HG03159 (cell line): ENCODE results near the gene ANO10.
A peak's percentile ranks its signal among the peaks of the same experiment; 100 is the strongest.
"Not testable (repeated sequence)": the region's sequence is repeated elsewhere in the genome, so short reads cannot be mapped to it uniquely, and the experiment has no call there.

Experiments used
- ATAC-seq: cut with Tn5 transposase; IDR thresholded peaks from one replicate; pipeline ENCODE4 v1.9.1; 2021; ENCODE audit warnings: mild to moderate bottlenecking, moderate library complexity; ENCODE audit not compliant: unreplicated experiment

ANO10 gene, protein sequence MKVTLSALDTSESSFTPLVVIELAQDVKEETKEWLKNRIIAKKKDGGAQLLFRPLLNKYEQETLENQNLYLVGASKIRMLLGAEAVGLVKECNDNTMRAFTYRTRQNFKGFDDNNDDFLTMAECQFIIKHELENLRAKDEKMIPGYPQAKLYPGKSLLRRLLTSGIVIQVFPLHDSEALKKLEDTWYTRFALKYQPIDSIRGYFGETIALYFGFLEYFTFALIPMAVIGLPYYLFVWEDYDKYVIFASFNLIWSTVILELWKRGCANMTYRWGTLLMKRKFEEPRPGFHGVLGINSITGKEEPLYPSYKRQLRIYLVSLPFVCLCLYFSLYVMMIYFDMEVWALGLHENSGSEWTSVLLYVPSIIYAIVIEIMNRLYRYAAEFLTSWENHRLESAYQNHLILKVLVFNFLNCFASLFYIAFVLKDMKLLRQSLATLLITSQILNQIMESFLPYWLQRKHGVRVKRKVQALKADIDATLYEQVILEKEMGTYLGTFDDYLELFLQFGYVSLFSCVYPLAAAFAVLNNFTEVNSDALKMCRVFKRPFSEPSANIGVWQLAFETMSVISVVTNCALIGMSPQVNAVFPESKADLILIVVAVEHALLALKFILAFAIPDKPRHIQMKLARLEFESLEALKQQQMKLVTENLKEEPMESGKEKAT

GRCh38 chr3:43621656-43622432 is at the start of gene ANO10:
TSS of gene ANO10 (minus strand) at chr3:43622011. CDS start at chr3:43605852, 16,159 bp downstream.
- ATAC-seq, result peak; percentile 94

- ATAC-seq, result no peak
Observed at GRCh38 chr3:43670635-43671522, 49.1 kb upstream of the ANO10 start.

GRCh38 chr3:43665011-43665410 is 43.2 kb upstream of the ANO10 start:
- ATAC-seq, result not testable (repeated sequence)

- not testable (repeated sequence) for ATAC-seq
Observed at GRCh38 chr3:43661376-43661775, 39.6 kb upstream of the ANO10 start.

GRCh38 chr3:43659250-43659880 is 37.6 kb upstream of the ANO10 start:
- ATAC-seq, result no peak

- ATAC-seq, result not testable (repeated sequence)
Observed at GRCh38 chr3:43656390-43656789, 34.6 kb upstream of the ANO10 start.

DNA sequence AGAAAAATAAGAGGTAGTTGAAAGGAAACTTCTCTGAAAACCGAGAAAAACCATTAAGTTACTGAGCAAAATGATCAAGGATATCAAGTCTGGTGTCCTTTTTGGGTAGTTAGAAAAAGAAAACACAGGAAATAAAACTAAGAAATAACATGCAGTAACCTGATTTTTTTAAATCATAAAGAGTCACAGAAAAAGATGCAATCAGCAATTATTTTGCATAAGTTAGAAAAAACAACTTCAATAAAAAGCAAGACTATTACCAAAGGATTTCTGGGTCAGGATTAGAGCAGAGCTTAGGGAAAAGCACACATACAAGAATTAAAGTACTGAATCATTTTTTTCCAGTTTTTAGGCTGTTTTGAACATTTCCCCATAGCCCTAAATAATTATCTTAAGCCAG is 28.5 kb upstream of the ANO10 start:
- no peak for ATAC-seq

DNA sequence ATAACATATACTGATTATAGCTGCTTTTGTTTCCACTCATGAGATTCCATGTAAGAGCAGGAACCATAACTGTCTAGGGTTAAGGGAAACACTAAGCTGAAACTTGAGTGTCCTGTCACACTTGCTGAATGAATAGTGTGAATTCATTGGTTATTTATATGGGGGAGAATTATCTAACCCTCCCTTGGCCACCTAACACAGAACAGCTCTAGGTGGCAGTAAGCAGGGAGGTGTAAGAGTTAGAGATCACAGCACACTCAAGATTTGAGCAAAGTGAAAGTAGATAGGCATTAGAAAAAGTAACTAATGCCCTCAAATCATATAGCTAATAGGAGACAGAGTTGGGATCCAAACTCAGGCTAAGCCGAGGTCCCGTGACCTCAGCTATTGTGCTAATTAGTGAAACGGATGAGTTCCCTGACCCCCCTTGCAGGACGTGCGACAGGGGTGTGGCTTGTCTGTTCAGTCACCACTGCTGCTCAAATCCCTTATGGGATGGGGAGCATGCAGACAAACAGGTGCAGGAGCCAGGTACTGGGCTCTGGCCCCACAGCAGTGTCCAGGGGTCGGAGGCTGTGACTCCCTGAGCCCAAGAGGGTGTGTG is 27.7 kb upstream of the ANO10 start:
- no peak for ATAC-seq

DNA sequence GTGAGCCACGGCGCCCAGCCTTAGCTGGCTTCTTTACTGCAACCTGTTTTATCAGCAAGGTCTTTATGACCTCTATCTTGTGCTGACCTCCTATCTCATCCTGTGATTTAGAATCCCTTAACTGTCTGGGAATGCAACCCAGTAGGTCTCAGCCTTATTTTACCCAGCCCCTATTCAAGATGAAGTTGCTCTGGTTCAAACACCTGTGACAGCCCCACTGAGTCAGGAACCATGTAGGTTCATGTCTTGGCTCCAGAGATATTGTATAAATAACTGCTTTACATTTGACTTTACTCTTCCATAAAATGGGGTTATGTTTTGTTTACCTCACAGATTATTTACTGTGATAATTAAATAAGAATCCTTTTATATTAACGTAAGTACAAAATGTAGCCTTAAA is 27.1 kb upstream of the ANO10 start:
- no peak for ATAC-seq

GRCh38 chr3:43647331-43648166 is 25.7 kb upstream of the ANO10 start:
- no peak for ATAC-seq

GRCh38 chr3:43644443-43644842 is 22.6 kb upstream of the ANO10 start:
- no peak for ATAC-seq

- no peak for ATAC-seq
Observed at GRCh38 chr3:43641306-43642114, 19.7 kb upstream of the ANO10 start.

- ATAC-seq, result no peak
Observed at GRCh38 chr3:43640681-43641080, 18.9 kb upstream of the ANO10 start.

DNA sequence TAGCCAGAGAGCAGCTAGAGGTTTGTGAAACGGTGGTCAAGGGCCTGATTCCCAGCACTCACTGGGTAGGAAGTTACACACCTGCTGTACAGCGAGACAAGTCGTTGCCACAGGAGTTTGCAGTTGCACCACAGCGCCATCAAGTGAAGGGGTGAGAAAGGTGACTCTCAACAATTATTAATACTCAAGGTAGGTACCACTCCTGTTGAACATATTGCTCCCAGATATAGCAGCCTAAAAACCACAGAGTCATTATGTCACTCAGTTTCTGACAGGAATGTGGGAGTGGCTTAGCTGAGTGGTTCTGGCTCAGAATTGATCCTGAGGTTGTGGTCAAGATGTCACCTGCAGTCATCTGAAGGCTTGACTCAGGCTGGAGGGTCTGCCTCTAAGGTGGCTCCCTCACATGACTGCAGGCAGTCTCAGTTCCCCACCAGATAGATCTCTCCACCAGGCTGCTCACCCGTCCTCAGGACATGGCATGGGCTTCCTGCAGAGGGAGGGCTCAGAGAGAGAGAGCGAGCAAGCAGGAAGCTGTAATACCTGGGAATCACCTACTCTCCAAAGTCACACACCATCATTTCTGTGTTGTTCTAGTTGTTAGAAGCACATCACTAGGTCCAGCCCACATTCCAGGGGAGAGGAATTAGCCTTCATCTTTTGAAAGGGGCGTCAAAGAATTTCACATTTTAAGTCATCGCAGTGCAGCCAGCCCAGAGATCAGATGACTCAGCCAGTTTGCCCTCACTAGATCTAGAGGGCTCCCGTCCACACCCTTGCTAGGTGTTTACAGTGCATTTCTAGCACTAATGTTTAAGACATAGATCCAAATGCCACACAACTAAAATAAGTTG is 17.0 kb upstream of the ANO10 start:
- no peak for ATAC-seq

- ATAC-seq, result no peak
Observed at GRCh38 chr3:43637702-43638101, 15.9 kb upstream of the ANO10 start.

DNA sequence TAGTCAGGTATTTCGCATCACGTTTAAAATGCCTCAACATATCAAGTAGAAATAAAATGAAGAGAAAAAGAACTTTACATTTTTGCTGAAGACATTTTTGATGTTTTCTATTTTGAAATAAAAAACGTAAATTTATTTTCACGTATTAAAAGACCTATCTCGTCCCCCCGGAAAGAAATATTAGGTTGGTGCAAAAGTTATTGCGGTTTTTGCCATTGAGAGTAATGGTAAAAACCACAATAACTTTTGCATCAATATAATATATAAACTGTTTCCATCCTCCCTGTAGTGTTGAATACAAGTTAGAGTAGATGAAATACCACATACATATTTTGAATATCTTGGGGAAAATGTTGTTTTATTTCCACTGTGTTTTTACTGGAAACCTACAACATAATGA is 11.2 kb upstream of the ANO10 start:
- no peak for ATAC-seq

- no peak for ATAC-seq
Observed at GRCh38 chr3:43632269-43632733, 10.5 kb upstream of the ANO10 start.
